NCI-H82 treated with DMSO at 0.1 percent for 48 hours (cell line): ENCODE data around the gene MOB3C.
"Not testable (repeated sequence)": the region's sequence is repeated elsewhere in the genome, so short reads cannot be mapped to it uniquely, and the experiment has no call there.

Source experiments
- DNase-seq: peaks from one replicate; lab custom pipeline; 2025; ENCODE audit not compliant: unreplicated experiment; lab: John Stamatoyannopoulos, UW

MOB3C gene

DNA sequence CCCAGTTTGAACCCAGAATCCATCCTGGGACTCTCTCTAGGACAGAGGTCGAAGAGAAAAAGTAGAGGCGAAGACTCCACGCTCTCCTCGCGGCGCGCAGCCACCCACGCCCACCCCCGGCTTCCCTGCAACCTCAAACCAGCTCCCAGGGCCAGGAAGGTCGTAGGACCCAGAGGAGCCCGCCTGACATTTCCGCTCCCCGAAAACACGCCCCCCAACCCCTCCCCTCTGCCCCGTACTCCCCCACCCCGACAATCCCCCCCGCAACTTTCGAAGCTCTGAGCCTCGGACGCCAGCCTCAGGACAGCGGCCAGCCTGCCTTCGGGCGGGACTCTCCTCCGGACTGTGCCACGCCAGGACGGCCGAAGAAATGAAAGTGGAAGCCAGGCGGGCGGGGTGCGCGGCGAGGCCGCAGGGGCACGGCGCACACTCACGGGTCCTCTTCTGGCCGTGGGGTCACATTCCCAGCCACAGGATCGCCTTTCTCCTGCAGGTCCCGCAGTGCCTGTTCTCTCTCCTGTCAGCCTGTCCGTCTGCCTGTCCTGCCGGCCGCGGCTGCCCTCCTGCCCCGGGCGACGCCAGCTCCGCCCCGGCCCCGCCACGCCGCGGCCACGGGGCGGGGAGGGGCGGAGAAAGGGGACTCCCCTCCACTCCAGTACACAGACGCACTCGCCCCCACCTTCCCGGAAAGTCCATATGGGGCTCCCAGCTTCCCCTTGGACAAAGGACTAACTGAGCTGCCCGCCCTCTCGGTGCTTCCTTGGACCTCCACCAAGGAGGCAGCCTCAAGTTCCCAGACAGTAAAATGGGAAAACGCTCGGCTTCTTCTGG is at the start of gene MOB3C:
MOB3C (minus strand) TSS at position 535 of the 831 bp plus-strand sequence. CDS start 3,490 bp downstream, outside the sequence.
- no peak for DNase-seq

DNA sequence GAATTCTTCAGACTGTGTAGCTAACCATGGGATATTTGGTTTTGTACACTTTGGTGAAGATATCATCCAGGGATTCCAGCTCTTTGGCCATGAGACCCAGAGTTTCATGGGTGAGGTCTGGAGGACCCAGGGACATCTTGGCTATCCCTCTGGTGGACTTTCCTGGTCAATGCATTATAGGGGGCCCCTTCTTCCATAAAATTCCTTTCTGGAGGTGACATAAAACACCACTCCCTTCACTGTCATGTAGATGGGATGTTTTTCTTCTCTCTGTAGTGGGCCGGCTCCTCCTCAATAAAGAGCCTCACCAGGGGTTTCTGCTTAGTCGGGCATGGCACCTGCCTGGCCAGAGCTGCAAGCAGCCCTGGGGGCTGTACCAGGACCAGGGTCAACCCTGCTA is 49.4 kb upstream of the MOB3C start:
- DNase-seq, result no peak

DNA sequence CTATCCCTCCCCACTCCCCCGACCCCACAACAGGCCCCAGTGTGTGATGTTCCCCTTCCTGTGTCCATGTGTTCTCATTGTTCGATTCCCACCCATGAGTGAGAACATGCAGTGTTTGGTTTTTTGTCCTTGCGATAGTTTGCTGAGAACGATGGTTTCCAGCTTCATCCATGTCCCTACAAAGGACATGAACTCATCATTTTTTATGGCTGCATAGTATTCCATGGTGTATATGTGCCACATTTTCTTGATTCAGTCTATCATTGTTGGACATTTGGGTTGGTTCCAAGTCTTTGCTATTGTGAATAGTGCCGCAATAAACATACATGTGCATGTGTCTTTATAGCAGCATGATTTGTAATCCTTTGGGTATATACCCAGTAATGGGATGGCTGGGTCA is 46.3 kb upstream of the MOB3C start:
- not testable (repeated sequence) for DNase-seq

DNA sequence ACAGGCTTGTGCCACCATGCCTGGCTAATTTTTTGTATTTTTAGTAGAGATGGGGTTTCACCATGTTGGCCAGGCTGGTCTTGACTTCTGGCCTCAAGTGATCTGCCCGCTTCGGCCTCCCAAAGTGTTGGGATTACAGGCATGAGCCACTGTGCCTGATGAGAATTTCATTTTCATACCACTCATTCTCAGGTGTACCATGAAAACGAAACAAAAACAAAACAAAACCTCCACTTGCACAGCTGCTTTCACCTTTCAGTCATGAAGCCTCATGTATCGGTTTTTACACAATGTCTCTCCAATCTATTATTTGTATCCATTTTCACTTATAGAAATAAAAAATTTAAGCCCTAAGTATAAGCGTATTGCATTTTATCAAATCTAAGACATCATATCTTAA is 43.5 kb upstream of the MOB3C start:
- DNase-seq, result not testable (repeated sequence)

DNA sequence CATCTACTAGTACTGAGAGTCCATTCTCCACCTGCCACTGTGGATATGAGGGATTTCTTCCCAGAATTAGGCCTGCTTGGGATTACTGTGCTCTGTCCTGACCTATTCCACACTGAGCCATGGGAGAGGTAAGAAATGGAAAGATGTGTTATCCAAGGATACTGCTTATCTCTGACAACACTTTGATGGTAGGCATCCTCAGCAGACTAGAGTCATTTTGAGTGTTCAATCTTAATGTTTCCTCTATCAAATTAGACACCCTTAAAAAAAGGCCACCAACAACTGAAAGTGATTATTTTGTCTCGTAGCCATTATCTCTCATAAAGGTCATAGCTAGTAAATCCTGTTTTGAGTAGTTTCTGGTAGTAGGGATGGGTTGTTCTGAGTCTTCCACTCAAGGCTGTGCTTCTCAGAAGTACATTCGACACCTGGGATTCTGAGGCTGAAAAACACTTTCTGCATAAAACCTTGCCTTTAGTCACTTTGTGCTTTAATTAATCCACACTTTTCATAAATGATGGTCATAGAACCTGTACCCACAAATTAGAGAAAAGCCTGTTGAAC is 42.8 kb upstream of the MOB3C start:
- no peak for DNase-seq

DNA sequence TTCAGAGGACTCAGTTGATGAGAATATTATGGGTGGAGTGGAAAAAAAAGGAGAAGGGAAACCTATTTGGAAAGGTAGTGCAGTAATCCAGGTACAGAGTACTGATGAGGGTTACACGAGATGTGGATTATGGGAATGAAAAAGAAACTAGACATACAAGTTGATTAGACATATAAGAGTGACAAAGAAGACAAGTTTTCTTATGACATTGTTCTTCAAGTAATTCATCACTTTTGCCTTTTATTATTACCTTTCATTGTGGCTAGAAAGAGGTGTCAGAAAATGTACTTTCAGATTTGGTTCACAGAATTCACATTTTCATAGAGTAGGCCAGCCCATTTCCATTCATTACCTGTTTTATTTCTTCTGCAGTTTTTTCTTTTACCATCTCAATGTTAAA is 41.2 kb upstream of the MOB3C start:
- no peak for DNase-seq

DNA sequence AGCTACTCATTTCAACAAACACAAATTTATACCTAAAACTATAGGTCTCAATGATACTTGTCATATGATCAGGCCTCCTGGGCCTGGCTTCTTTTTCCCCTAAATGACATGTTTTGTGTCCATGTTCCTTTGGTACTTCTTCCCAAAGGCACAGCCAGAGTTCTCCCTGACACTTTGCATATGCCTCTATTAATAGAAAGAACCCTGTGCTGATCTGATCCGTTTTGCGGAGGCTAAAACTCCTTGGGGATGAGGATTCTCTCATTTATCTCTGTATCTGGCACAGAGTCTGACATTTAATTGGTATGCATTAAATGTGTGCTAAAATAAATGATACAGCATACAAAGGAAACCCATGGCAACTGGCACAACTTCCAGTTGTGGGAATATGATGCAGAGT is 40.0 kb upstream of the MOB3C start:
- DNase-seq, result no peak

DNA sequence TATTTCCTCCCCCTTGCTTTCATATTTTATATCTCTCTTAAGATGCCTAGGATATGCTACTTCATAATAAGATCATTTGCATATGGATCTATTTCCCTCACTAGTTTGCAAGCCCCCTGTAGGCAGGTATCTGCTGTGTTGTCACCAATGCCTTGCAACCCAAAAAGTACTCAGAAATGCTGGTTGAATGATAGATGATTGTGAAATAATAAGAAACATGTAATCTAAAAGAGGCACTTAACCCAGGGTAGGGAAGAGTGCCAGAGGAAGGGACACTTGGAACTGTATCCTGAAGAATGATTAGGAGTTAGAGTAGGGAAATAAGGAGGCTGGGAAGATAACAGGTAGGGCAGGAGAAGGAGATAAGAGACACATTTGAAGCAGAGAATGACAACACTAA is 39.2 kb upstream of the MOB3C start:
- DNase-seq, result no peak

DNA sequence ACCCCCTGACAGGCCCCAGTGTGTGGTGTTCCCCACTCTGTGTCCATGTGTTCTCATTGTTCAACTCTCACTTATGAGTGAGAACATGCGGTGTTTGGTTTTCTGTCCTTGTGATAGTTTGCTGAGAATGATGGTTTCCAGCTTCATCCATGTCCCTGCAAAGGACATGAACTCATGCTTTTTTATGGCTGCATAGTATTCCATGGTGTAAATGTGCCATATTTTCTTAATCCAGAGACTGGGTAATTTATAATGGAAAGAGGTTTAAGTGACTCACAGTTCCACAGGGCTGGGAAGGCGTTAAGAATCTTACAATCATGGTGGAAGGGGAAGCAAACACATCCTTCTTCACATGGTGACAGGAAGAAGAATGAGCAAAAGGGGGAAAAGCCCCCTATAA is 38.1 kb upstream of the MOB3C start:
- DNase-seq, result not testable (repeated sequence)

DNA sequence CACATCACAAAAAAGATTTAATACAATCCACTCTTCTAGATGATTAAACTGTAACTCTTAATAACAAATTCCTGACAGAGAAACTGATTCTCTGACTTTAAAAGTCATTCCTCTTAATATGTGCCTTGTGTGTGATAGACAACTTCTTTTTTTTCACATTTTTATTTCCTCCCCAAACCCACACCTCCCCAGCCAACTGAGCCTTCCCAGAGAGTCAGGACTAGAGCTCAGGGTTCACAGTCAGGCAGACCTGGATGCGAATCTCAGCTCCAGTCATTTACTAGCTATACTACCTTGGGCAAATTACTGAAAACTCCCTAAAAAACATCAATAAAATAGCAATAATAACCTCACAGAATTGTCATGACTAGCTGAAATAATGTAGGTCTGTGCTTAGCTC is 37.4 kb upstream of the MOB3C start:
- no peak for DNase-seq

DNA sequence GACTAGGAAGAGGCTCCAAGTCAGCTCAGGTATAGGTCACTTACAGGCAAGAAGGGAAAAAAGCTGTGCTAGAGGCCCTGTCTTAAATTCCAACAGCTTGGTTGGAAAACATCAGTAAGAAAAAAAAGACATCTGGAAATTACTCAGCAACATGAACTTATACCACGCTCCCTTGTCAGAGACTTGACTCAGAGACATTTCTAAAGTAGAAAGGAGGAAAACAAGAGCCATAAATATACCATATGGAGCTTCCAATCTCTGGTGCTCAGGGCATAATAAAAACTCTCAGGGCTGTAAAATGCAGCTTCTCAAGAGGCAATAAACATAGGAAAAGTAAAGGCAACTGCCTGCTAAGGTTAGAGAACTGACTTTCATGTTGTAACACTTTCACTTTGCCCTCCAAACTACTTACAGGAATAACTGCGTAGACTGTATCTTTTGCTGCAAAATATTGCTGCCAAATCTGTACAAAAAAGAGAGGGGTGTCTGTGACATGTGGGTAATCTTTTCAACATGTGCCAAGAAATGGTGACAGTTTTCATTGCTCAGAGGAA is 36.9 kb upstream of the MOB3C start:
- no peak for DNase-seq

DNA sequence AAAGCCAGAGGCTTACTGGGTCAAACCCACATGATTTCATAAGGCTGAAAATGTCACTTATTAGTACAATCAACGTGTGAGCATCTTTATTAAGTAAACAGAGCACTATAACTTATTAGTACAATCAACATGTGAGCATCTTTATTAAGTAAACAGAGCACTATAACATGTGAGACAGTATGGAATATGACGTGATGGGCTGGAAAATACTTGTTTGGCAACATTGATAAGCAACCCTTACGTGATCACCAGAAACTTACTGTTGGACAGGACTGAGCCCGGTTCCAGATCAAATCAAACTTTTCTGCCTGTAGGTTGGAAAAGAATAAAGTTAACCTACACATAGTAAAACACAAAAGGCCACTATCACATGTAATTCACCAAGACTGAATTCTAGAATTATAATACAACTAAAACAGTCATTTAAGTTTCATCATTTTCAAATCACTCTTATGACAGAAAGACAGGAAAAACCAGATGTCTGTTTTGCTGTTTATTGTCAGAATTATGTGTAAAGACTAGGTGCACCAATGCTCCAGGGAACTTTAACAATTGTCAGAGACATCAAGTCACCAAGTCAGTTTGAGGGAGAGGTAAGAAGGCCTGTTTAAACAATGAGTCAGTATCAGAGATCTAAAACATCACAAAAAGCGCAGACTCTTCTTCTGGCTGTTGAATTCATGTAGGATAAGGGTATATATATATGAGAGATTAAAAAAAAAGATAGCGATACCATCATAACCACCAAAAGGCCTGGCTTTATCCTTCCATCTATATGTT is 35.9 kb upstream of the MOB3C start:
- no peak for DNase-seq

DNA sequence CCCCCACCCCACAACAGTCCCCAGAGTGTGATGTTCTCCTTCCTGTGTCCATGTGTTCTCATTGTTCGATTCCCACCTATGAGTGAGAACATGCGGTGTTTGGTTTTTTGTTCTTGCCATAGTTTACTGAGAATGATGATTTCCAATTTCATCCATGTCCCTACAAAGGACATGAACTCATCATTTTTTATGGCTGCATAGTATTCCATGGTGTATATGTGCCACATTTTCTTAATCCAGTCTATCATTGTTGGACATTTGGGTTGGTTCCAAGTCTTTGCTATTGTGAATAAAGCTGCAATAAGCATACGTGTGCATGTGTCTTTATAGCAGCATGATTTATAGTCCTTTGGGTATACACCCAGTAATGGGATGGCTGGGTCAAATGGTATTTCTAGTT is 34.5 kb upstream of the MOB3C start:
- DNase-seq, result not testable (repeated sequence)

DNA sequence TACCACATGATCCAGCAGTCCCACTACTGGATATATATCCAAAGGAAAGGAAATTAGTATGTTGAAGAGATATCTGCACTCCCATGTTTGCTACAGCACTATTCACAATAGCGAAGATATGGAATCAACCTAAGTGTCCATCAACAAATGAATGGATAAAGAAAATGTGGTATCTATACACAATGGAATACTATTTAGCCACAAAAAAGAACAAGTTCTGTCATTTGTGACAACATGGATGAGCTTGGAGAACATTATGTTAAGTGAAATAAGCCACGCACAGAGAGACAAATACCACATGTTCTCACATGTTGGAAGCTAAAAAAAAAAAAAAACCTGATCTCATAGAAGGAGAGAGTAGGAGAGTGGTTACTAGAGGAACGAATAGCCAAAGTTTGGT is 33.9 kb upstream of the MOB3C start:
- no peak for DNase-seq

DNA sequence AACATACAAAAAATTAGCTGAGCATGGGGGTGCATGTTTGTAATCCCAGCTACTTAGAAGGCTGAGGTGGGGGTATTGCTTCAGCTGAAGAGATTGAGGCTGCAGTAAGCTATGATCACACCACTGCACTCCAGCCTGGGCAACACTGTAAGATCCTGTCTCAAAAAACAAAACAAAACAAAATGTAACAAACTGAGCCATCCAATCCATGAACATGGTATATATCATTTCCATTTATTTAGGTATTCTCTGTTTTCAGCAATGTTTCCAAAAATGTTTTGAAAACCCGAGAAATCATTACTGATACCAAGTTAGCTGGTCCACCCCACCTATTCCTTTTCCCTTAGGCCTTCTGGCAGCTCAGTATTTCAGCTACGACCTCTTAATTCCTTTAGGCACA is 33.2 kb upstream of the MOB3C start:
- no peak for DNase-seq

DNA sequence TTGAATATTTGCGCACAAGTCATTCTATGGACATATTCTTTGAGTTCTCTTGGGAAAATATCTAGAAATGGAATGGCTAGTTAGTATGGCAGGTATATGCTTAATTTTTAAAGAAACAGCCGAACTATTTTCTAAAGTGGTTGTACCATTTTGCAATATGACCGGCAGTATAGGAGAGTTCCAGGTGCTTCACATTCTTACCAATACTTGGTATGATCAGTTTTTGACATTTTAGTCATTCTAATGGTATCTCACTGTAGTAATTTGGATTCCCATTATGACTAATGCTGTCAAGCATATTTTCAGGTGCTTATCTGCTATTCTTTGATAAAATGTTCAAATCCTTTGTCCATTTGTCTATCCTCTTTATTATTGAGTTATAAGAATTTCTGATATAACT is 31.0 kb upstream of the MOB3C start:
- DNase-seq, result no peak

DNA sequence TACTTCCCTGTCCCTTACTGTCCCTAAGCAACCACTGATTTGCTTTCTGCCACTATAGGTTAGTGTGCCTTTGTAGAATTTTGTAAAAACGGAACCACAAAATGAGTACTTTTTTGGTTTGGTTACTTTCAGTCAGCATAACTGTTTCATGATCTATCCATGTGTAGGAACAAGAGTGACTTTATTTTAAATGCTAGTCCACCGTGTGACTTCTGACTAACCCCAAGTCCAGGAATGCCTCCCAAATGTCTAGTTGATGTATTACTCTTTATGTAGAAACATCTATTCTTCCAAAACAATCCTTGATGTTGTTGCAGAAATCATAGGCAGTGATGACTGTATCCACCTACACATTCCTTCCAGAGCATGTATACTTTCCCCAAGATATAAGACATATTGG is 30.2 kb upstream of the MOB3C start:
- DNase-seq, result no peak

DNA sequence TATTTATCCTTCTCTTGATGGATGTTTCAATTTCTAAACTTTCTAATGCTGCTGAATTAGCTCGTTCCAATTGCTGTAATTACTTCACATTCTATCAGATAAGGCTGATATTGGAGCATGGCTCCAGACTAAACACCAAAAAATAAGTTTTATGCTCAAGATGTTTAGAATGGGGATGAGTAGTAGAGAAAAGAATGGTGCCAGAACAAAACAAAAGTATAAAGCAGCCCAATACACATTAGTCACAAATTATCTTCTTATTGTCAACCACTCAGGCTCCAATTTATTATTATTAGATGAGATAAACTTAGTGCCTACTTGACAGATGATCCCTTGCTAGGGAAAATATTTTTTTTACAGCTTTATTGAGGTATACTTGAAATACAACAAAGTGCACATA is 29.7 kb upstream of the MOB3C start:
- no peak for DNase-seq

DNA sequence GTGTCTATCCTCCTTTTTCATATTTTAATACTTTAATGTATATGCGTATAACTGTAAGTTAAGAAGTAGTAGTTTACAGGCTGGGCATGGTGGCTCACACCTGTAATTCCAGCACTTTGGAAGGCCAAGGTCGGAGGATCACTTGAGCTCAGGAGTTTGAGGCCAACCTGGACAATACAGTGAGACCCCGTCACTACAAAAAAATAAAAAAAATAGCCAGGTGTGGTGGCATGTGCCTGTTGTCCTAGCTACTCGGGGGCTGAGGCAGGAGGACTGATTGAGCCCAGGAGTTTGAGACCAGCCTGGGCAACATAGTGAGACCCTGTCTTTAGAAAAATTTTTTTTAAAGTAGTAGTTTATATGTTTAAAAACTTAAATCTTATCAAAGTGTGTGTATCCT is 29.2 kb upstream of the MOB3C start:
- DNase-seq, result no peak

DNA sequence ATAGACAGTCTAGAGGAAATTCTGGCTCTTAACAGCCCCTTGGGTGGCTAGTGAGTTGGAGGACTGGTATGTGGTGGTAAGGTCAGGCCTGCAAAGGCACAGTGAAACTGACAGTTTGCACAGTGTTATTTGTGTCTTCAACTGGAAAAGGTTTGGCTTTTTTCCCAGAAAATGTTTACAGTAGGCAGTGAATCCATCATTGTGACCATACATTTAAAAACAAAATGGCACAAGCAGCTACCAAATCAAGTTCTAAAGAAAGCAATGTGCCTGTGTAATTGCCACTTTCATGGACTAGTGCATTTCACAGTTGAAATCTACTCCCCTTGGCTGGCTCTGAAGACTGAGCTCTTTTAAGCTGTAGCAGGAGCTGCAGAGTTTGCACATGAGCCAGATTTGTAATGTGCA is 26.8 kb upstream of the MOB3C start:
- no peak for DNase-seq

DNA sequence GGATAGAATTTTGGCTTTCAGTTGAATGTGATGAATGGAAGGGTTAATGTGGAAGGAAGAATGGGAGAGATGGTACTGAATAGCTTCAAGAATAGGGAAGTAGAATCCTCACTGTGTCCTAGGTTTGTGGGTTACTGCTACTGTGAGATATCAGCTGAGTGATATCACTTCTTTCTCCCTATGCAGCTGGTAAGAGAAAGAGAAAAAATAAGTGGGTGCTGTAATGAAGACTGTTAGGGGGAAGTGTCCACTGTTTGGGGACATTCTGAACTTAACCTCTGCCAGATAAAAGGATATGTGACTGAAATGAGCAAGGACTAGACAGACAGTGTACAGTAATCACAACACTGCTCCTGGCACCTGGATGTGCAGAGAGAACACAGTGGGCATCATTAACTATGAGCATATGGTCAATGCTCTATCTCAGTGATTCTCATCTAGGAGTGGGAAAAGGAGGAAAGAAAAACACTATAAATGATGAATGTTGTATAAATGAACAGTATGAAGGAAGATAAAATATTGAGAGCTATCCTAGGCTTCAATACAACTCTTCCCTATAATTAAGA is 25.6 kb upstream of the MOB3C start:
- DNase-seq, result no peak
